ENCODE measurements around the gene TFDP2.

DNA sequence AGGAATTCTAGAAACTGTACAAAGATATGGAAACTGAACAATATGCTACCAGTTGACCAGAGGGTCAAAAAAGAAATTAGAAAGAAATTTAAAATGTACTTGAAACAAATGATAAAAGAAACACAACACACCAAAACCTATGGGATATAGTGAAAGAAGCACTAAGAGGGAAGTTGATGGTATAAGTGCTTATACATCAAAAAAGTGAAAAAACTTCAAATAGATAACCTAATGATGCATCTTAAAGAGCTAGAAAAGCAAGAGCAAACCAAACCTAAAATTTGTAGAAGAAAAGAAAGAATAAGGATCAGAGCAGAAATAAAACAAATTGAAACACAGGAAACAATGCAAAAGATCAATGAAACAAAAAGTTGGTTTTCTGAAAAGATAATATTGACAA lies 68.2 kb downstream of the TFDP2 start:
- TF ChIP-seq, protein P1, sequence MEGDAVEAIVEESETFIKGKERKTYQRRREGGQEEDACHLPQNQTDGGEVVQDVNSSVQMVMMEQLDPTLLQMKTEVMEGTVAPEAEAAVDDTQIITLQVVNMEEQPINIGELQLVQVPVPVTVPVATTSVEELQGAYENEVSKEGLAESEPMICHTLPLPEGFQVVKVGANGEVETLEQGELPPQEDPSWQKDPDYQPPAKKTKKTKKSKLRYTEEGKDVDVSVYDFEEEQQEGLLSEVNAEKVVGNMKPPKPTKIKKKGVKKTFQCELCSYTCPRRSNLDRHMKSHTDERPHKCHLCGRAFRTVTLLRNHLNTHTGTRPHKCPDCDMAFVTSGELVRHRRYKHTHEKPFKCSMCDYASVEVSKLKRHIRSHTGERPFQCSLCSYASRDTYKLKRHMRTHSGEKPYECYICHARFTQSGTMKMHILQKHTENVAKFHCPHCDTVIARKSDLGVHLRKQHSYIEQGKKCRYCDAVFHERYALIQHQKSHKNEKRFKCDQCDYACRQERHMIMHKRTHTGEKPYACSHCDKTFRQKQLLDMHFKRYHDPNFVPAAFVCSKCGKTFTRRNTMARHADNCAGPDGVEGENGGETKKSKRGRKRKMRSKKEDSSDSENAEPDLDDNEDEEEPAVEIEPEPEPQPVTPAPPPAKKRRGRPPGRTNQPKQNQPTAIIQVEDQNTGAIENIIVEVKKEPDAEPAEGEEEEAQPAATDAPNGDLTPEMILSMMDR (tag by site-specific recombination; IDR thresholded peaks at IDR 0.05), result no peak
- no peak for TF ChIP-seq ZEB2 (tag by site-specific recombination; IDR thresholded peaks at IDR 0.05)
- TF ChIP-seq ZBTB48 (tag by site-specific recombination; IDR thresholded peaks at IDR 0.05), result no peak
- TF ChIP-seq, protein P2, sequence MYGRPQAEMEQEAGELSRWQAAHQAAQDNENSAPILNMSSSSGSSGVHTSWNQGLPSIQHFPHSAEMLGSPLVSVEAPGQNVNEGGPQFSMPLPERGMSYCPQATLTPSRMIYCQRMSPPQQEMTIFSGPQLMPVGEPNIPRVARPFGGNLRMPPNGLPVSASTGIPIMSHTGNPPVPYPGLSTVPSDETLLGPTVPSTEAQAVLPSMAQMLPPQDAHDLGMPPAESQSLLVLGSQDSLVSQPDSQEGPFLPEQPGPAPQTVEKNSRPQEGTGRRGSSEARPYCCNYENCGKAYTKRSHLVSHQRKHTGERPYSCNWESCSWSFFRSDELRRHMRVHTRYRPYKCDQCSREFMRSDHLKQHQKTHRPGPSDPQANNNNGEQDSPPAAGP (tag by site-specific recombination; IDR thresholded peaks at IDR 0.05), result no peak
- TF ChIP-seq ZBTB20 (tag by site-specific recombination; IDR thresholded peaks at IDR 0.05), result no peak
- TF ChIP-seq ZNF302 (tag by site-specific recombination; IDR thresholded peaks at IDR 0.05; ENCODE audit: low read depth), result no peak
- no peak for TF ChIP-seq SP2 (tag by site-specific recombination; IDR thresholded peaks at IDR 0.05)
- no peak for TF ChIP-seq ZNF311 (tag by site-specific recombination; IDR thresholded peaks at IDR 0.05; ENCODE audit: borderline replicate concordance)
- TF ChIP-seq, protein P3, sequence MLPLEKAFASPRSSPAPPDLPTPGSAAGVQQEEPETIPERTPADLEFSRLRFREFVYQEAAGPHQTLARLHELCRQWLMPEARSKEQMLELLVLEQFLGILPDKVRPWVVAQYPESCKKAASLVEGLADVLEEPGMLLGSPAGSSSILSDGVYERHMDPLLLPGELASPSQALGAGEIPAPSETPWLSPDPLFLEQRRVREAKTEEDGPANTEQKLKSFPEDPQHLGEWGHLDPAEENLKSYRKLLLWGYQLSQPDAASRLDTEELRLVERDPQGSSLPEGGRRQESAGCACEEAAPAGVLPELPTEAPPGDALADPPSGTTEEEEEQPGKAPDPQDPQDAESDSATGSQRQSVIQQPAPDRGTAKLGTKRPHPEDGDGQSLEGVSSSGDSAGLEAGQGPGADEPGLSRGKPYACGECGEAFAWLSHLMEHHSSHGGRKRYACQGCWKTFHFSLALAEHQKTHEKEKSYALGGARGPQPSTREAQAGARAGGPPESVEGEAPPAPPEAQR (tag by site-specific recombination; IDR thresholded peaks at IDR 0.05), result no peak
- TF ChIP-seq, protein P4, sequence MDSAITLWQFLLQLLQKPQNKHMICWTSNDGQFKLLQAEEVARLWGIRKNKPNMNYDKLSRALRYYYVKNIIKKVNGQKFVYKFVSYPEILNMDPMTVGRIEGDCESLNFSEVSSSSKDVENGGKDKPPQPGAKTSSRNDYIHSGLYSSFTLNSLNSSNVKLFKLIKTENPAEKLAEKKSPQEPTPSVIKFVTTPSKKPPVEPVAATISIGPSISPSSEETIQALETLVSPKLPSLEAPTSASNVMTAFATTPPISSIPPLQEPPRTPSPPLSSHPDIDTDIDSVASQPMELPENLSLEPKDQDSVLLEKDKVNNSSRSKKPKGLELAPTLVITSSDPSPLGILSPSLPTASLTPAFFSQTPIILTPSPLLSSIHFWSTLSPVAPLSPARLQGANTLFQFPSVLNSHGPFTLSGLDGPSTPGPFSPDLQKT (IDR thresholded peaks at IDR 0.05; ENCODE audit: borderline replicate concordance, low read depth, low read length), result no peak
